ENCODE results near the gene KCNS1. TPM values are rescaled to one million over a fixed set of nuclear protein-coding genes. Genes with fewer than 3 reads are reported as not detected.
A peak's percentile ranks its signal among the peaks of the same experiment; 100 is the strongest.

KCNS1 gene
- total RNA-seq, 6 experiments from 2014 or later, result 0.46 to 0.95 (median 0.73) TPM

- Mint-ChIP-seq H3K4me3 (no peak overlapping the region), H3K36me3 (ENCODE audit: low read depth) (peaks cover 28% of the 10 kb centered on the region), H3K4me1 (ENCODE audit: low read depth) (peaks cover 66% of the 10 kb centered on the region), H3K27ac (no peak overlapping the region), H3K9me3 (no peaks in the 10 kb centered on the region), H3K27me3 (ENCODE audit: insufficient read depth) (no peaks in the 10 kb centered on the region)
- TF ChIP-seq, protein P1, sequence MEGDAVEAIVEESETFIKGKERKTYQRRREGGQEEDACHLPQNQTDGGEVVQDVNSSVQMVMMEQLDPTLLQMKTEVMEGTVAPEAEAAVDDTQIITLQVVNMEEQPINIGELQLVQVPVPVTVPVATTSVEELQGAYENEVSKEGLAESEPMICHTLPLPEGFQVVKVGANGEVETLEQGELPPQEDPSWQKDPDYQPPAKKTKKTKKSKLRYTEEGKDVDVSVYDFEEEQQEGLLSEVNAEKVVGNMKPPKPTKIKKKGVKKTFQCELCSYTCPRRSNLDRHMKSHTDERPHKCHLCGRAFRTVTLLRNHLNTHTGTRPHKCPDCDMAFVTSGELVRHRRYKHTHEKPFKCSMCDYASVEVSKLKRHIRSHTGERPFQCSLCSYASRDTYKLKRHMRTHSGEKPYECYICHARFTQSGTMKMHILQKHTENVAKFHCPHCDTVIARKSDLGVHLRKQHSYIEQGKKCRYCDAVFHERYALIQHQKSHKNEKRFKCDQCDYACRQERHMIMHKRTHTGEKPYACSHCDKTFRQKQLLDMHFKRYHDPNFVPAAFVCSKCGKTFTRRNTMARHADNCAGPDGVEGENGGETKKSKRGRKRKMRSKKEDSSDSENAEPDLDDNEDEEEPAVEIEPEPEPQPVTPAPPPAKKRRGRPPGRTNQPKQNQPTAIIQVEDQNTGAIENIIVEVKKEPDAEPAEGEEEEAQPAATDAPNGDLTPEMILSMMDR (IDR thresholded peaks at IDR 0.05), result no peak
- no peak for DNase-seq
Observed at GRCh38 chr20:45055056-45055455, 45.9 kb downstream of the KCNS1 start.

- no peak for DNase-seq
- TF ChIP-seq, protein P1 (IDR thresholded peaks at IDR 0.05), result no peak
- H3K27me3 Mint-ChIP-seq (ENCODE audit: insufficient read depth), result no peaks in the 10 kb centered on the region
- no peaks in the 10 kb centered on the region for H3K9me3 Mint-ChIP-seq
- peak overlapping the region; percentile 34; the same call in 1 of the 2 replicates for H3K4me3 Mint-ChIP-seq
- H3K36me3 Mint-ChIP-seq (ENCODE audit: low read depth), result peaks cover 29% of the 10 kb centered on the region
- peaks cover 66% of the 10 kb centered on the region for H3K4me1 Mint-ChIP-seq (ENCODE audit: low read depth)
- H3K27ac Mint-ChIP-seq, result peak overlapping the region; percentile 81
Observed at GRCh38 chr20:45053430-45054351, 47.2 kb downstream of the KCNS1 start.

- no peaks in the 10 kb centered on the region for H3K27me3 Mint-ChIP-seq (ENCODE audit: insufficient read depth)
- peak overlapping the region; percentile 34; the same call in 1 of the 2 replicates for H3K4me3 Mint-ChIP-seq
- no peaks in the 10 kb centered on the region for H3K9me3 Mint-ChIP-seq
- TF ChIP-seq, protein P1 (IDR thresholded peaks at IDR 0.05), result no peak
- DNase-seq, result peak; percentile 35
- H3K27ac Mint-ChIP-seq, result peak overlapping the region; percentile 81
- peaks cover 30% of the 10 kb centered on the region for H3K36me3 Mint-ChIP-seq (ENCODE audit: low read depth)
- H3K4me1 Mint-ChIP-seq (ENCODE audit: low read depth), result peaks cover 66% of the 10 kb centered on the region
Observed at GRCh38 chr20:45052698-45053429, 48.1 kb downstream of the KCNS1 start.

DNA sequence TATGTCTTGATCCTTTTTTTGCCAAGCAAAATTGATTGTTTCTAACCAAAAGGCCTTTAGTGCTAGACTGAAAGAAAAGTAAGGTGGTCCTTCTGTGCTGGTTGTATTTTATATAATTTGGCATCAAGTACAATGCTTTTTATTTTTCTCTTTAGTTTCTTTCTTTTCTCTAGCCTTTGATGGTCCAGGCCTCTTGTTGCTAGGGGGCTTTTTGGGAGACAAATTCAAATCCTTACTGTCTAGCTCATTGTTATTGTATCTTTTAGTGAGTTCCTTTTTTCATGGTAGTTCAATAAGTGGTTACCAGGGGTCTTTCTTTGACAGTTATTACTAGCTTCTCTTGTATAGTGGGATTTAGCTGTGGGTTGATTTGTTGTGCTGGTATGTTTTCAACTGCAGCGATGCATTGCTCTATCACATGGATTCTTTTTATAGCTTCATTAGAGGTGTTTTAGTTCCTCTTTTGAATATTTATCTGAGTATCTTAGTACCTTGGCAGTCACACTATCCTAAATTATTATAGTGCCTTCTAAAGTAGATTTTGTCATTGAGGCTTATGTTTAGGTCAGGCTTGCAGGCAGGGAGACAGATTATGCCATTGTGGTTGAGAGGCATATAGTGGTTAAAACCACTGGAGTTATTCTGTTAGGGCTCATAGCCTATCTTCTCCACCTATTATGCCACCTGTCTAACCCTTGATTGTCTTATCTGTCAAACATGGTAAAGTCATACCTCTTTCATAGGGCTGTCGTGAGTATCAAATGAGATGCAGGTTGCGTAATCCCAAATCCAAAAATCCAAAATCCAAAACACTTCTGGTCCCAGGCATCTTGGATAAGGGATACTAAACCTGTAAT lies 49.5 kb downstream of the KCNS1 start:
- Mint-ChIP-seq H3K9me3 (no peaks in the 10 kb centered on the region), H3K27ac (no peak overlapping the region), H3K4me1 (ENCODE audit: low read depth) (peaks cover 76% of the 10 kb centered on the region), H3K4me3 (no peak overlapping the region), H3K36me3 (ENCODE audit: low read depth) (peaks cover 28% of the 10 kb centered on the region), H3K27me3 (ENCODE audit: insufficient read depth) (no peaks in the 10 kb centered on the region)
- no peak for DNase-seq
- TF ChIP-seq, protein P1 (IDR thresholded peaks at IDR 0.05), result no peak

- Mint-ChIP-seq H3K9me3 (no peaks in the 10 kb centered on the region), H3K36me3 (ENCODE audit: low read depth) (peaks cover 19% of the 10 kb centered on the region), H3K4me1 (ENCODE audit: low read depth) (peaks cover 70% of the 10 kb centered on the region), H3K4me3 (no peak overlapping the region), H3K27ac (peak overlapping the region; percentile 34), H3K27me3 (ENCODE audit: insufficient read depth) (no peaks in the 10 kb centered on the region)
- TF ChIP-seq, protein P1 (IDR thresholded peaks at IDR 0.05), result no peak
- no peak for DNase-seq
Observed at GRCh38 chr20:45049904-45050471, 50.9 kb downstream of the KCNS1 start.

All from HFFc6 (cell line).